B cell (primary cell): ENCODE results near the gene SERPINC1. TPM values are rescaled to one million over a fixed set of nuclear protein-coding genes. Genes with fewer than 3 reads are reported as not detected.
A peak's percentile ranks its signal among the peaks of the same experiment; 100 is the strongest.

Experiments used
- ATAC-seq: fragments of 200-7000 bp; cut with Tn5 transposase; one replicate; pipeline ENCODE4 v1.10.0; 2021; ENCODE audit warnings: low read depth, mild to moderate bottlenecking, moderate number of reproducible peaks, moderate library complexity
- CTCF ChIA-PET: fragments of 350-600 bp; sonication (Branson Sonifier 250); formaldehyde crosslinking; loops from one replicate; lab custom pipeline; 2021; ENCODE audit warnings: antibody characterized with exemption, inconsistent platforms; lab: Charles Lee
- POLR2A ChIA-PET: fragments of 350-600 bp; sonication (Branson Sonifier 250); formaldehyde crosslinking; loops from one replicate; lab custom pipeline; 2021; ENCODE audit warnings: antibody characterized with exemption; lab: Charles Lee
- DNase-seq: peaks from one replicate; pipeline ENCODE4 v3.0.0; 2013
- H2AFZ ChIP-seq: 2 replicates; pipeline ENCODE4 v1.6.1; 2012; ENCODE audit warnings: mild to moderate bottlenecking, low read depth, low read length; ENCODE audit not compliant: insufficient read depth, poor library complexity, severe bottlenecking
- H3K27ac ChIP-seq, 2 donors: 1 replicate in 1 of 2; 2 replicates in 1 of 2; pipeline ENCODE4 v1.5.1; 2012 to 2013; ENCODE audit warnings: low read length in 2 of 2, mild to moderate bottlenecking in 2 of 2, moderate library complexity in 1 of 2
- H3K27me3 ChIP-seq, 4 experiments: fragments of 200-600 bp in 1 of 4; sonication (generic) in 1 of 4; replicated peaks in 1 of 4; 1 replicate in 2 of 4; 2 replicates in 2 of 4; pipeline versions ENCODE4 v1.6.1 to v1.7.0; 2013 to 2016; ENCODE audit warnings: low read length in 3 of 4, mild to moderate bottlenecking in 2 of 4, mixed read lengths in 1 of 4, moderate library complexity in 1 of 4; ENCODE audit not compliant: insufficient read depth in 4 of 4, control insufficient read depth in 3 of 4; ENCODE audit errors: control extremely low read depth in 1 of 4
- H3K36me3 ChIP-seq, 2 experiments: replicated peaks in 1 of 2; 1 replicate in 1 of 2; 2 replicates in 1 of 2; pipeline versions ENCODE4 v1.6.1 to v1.7.1; 2013; ENCODE audit warnings: low read length in 1 of 2; ENCODE audit not compliant: insufficient read depth in 2 of 2, control insufficient read depth in 1 of 2; ENCODE audit errors: control extremely low read depth in 1 of 2, extremely low read depth in 1 of 2
- H3K4me1 ChIP-seq, 2 donors: fragments of 200-600 bp in 1 of 2; sonication (generic) in 1 of 2; 1 replicate in 1 of 2; 2 replicates in 1 of 2; pipeline versions ENCODE4 v1.5.1 to v1.6.1; 2013 to 2017; ENCODE audit warnings: low read length in 2 of 2; ENCODE audit not compliant: control insufficient read depth in 2 of 2, insufficient read depth in 2 of 2
- H3K4me2 ChIP-seq: replicated peaks from 2 replicates; pipeline ENCODE3; 2012; ENCODE audit warnings: mild to moderate bottlenecking, low read depth, low read length; ENCODE audit not compliant: poor library complexity, severe bottlenecking
- H3K4me3 ChIP-seq, 5 experiments: fragments of 200-600 bp in 1 of 5; sonication (generic) in 1 of 5; 1 replicate in 3 of 5; 2 replicates in 2 of 5; pipeline versions ENCODE4 v1.5.1 to v1.7.0; 2011 to 2016; ENCODE audit warnings: low read length in 4 of 5, mild to moderate bottlenecking in 4 of 5, low read depth in 2 of 5, control low read depth in 1 of 5, moderate library complexity in 1 of 5; ENCODE audit not compliant: insufficient read depth in 1 of 5; ENCODE audit errors: control extremely low read depth in 1 of 5, extremely low read depth in 1 of 5
- H3K79me2 ChIP-seq: fragments of 200-600 bp; sonication (generic); one replicate; pipeline ENCODE4 v1.6.0; 2016; ENCODE audit warnings: low read length; ENCODE audit not compliant: control insufficient read depth, insufficient read depth
- H3K9ac ChIP-seq: fragments of 200-600 bp; sonication (generic); 2 replicates; pipeline ENCODE4 v1.6.1; 2017; ENCODE audit warnings: mild to moderate bottlenecking, low read length, moderate library complexity
- H3K9me3 ChIP-seq, 3 donors: one replicate each; pipeline versions ENCODE4 v1.6.1 to v1.7.1; 2013; ENCODE audit warnings: low read length in 2 of 3; ENCODE audit not compliant: control insufficient read depth in 2 of 3, insufficient read depth in 1 of 3; ENCODE audit errors: control extremely low read depth in 1 of 3
- H4K20me1 ChIP-seq: 2 replicates; pipeline ENCODE4 v1.6.0; 2012; ENCODE audit warnings: mild to moderate bottlenecking, low read length; ENCODE audit not compliant: insufficient read depth, control insufficient read depth, poor library complexity, severe bottlenecking
- H3K27ac Mint-ChIP-seq: one replicate; pipeline ENCODE4 v1.8.0; 2021; ENCODE audit warnings: mixed read lengths
- H3K27me3 Mint-ChIP-seq: one replicate; pipeline ENCODE4 v1.8.0; 2021; ENCODE audit warnings: mixed read lengths
- H3K4me1 Mint-ChIP-seq: one replicate; pipeline ENCODE4 v1.8.0; 2021; ENCODE audit warnings: mixed read lengths
- H3K4me3 Mint-ChIP-seq: one replicate; pipeline ENCODE4 v1.8.0; 2021; ENCODE audit warnings: mixed read lengths
- H3K9me3 Mint-ChIP-seq: one replicate; pipeline ENCODE4 v1.8.0; 2022; ENCODE audit warnings: mixed read lengths; ENCODE audit not compliant: insufficient read depth
- EZH2 ChIP-seq: IDR thresholded peaks from 2 replicates; pipeline ENCODE4 v1.6.1; 2012; ENCODE audit warnings: borderline replicate concordance, low read depth, mild to moderate bottlenecking, moderate library complexity, low read length; ENCODE audit not compliant: insufficient read depth, poor library complexity, severe bottlenecking
- WGBS: methylation state at CpG from one replicate; pipeline ENCODE4 v1.1.5; 2013; ENCODE audit warnings: missing lambda C conversion rate; ENCODE audit not compliant: insufficient coverage; 5-methylcytosine and 5-hydroxymethylcytosine counted together
- intact Hi-C: fragments of 100-400 bp; cut with micrococcal nuclease; formaldehyde crosslinking; loops from one replicate; pipeline ENCODE4 v1.10.0; 2022
- polyA plus RNA-seq: library from polyadenylated mRNA; depleted of rRNA; stranded (reverse); fragments of >200 nt; gene quantifications from 2 replicates; pipeline ENCODE4 v1.2.3, GENCODE V29; 2012
- total RNA-seq, 2 donors: library from RNA; stranded (reverse); fragments of 120-200 nt in 1 of 2; gene quantifications; 1 replicate in 1 of 2; 2 replicates in 1 of 2; pipeline versions ENCODE4 v1.2.3 to v1.2.4, GENCODE V29; 2013 to 2022
- TF ChIP-seq, protein P1 (sequence below): fragments of 200-600 bp; IDR thresholded peaks from one replicate; pipeline ENCODE4 v1.8.0; 2022; ENCODE audit warnings: antibody characterized with exemption, mild to moderate bottlenecking

SERPINC1 gene
- total and polyA plus RNA-seq, 2 donors (not counting 1 experiment from before 2014, with no cell fraction given) = 0.12 TPM; not detected in 1

DNA sequence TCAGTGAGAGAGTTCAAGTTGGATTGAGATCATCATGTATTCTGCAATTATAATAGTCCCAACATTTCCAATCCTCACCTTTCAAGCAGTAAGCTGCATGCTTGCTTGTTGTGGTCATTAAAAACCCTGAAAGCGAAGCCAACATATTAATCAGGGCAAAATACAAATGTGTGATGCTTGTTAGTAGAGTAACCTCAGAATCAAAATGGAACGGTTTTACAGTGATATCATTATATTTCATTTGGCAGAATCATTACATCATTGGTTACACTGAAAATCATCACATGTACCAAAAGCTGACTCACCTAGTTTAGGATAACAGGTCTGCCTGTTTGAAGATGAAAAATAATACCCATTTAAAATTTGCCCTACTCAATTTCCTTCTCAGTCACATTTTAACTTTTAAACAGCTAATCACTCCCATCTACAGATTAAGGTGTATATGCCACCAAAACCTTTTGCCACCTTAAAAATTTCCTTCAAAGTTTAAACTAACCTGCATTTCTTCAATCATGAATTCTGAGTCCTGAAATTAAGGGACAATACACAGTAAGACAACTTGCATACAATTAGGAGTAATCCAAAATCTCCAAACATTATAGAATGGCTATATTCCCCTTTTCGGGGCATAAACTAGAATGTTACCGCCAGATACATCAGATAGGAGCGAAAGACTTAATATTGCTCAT, 52.8 kb downstream of the SERPINC1 start:
- Mint-ChIP-seq H3K9me3 (no peaks in the 10 kb centered on the region), H3K4me1 (peaks cover 49% of the 10 kb centered on the region), H3K27me3 (no peaks in the 10 kb centered on the region), H3K4me3 (peak overlapping the region; percentile 17), H3K27ac (peak overlapping the region; percentile 54)
- intact Hi-C loops = no loop called here
- CTCF ChIA-PET = interaction anchor here (1.4 to 1.5 kb wide), 3 partner anchors 41 to 1124 kb away, joined by 4 to 5 read pairs (median 5); no protein-coding TSS in a partner anchor
- no peak overlapping the region for H3K4me3 ChIP-seq
- H3K36me3 ChIP-seq = peaks cover 5 to 46% of the 10 kb centered on the region in 2 experiments
- H3K27me3 ChIP-seq = no peaks in the 10 kb centered on the region
- peaks cover 26 to 38% of the 10 kb centered on the region in 2 donors for H3K4me1 ChIP-seq
- WGBS = 59% methylated on average over 3 of the region's 5 CpGs
- no peak overlapping the region for H3K9ac ChIP-seq
- TF ChIP-seq EZH2 = no peak
- H3K79me2 ChIP-seq = peaks cover 13% of the 10 kb centered on the region
- H4K20me1 ChIP-seq = no peaks in the 10 kb centered on the region
- no peak overlapping the region for H3K4me2 ChIP-seq
- no peak for ATAC-seq
- no peak for DNase-seq
- peak overlapping the region in 1 of 2 donors; percentile 27 for H3K27ac ChIP-seq
- H3K9me3 ChIP-seq = no peaks in the 10 kb centered on the region
- no peak overlapping the region for H2AFZ ChIP-seq
- POLR2A ChIA-PET = no interaction called here

- no peak for ATAC-seq
- H3K9ac ChIP-seq = no peak overlapping the region
- H3K9me3 Mint-ChIP-seq = no peaks in the 10 kb centered on the region
- no peak overlapping the region for H2AFZ ChIP-seq
- peak overlapping the region; percentile 46 for H3K27ac Mint-ChIP-seq
- peaks cover 43% of the 10 kb centered on the region for H3K4me1 Mint-ChIP-seq
- TF ChIP-seq, protein P1, sequence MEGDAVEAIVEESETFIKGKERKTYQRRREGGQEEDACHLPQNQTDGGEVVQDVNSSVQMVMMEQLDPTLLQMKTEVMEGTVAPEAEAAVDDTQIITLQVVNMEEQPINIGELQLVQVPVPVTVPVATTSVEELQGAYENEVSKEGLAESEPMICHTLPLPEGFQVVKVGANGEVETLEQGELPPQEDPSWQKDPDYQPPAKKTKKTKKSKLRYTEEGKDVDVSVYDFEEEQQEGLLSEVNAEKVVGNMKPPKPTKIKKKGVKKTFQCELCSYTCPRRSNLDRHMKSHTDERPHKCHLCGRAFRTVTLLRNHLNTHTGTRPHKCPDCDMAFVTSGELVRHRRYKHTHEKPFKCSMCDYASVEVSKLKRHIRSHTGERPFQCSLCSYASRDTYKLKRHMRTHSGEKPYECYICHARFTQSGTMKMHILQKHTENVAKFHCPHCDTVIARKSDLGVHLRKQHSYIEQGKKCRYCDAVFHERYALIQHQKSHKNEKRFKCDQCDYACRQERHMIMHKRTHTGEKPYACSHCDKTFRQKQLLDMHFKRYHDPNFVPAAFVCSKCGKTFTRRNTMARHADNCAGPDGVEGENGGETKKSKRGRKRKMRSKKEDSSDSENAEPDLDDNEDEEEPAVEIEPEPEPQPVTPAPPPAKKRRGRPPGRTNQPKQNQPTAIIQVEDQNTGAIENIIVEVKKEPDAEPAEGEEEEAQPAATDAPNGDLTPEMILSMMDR = no peak
- TF ChIP-seq EZH2 = no peak
- no peak overlapping the region for H3K4me3 Mint-ChIP-seq
- intact Hi-C loops = no loop called here
- H4K20me1 ChIP-seq = no peaks in the 10 kb centered on the region
- CTCF ChIA-PET = interaction anchor here (1.2 to 1.5 kb wide), 4 partner anchors 40 to 1123 kb away, joined by 3 to 5 read pairs (median 4); no protein-coding TSS in a partner anchor
- H3K4me2 ChIP-seq = no peak overlapping the region
- H3K36me3 ChIP-seq = peaks cover 5 to 47% of the 10 kb centered on the region in 2 experiments
- H3K27me3 Mint-ChIP-seq = no peaks in the 10 kb centered on the region
- H3K79me2 ChIP-seq = peaks cover 13% of the 10 kb centered on the region
- peak overlapping the region in 1 of 2 donors; percentile 27 for H3K27ac ChIP-seq
- DNase-seq = no peak
- POLR2A ChIA-PET = no interaction called here
- no peaks in the 10 kb centered on the region for H3K27me3 ChIP-seq
- no peak overlapping the region for H3K4me3 ChIP-seq
- no peaks in the 10 kb centered on the region for H3K9me3 ChIP-seq
- H3K4me1 ChIP-seq = peaks cover 19 to 31% of the 10 kb centered on the region in 2 donors
These were observed 53.6 kb downstream of the SERPINC1 start for GRCh38 chr1:173863224-173864161.
